Measurements from ENCODE around the gene ARHGAP15.

ARHGAP15 gene

DNA sequence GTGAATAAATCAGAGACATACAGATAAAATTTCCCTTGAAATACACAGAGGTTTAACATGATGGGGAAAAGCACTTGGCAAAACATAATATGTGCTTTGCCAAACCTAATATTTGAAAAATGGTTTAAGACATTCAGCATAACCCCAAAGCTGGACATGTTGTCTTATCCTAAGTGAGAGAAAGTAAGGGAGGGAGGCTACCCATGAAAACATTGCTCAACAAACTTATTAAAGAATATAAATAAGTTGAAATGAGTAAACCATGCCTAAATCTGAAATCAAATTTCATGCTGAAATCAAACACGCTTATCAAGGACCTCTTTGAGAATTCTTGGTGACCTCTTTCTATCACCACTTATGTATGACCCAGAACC lies 81.2 kb downstream of the ARHGAP15 start:
- H3K4me3 ChIP-seq, result no peak overlapping the region
- no peaks in the 10 kb centered on the region for H3K9me3 ChIP-seq (ENCODE audit: low read depth, low read length)
- TF ChIP-seq POLR2AphosphoS5 (IDR thresholded peaks at IDR 0.05; ENCODE audit: borderline replicate concordance, low read depth, low read length) (no peak), FOXP2 (optimal IDR thresholded peaks at IDR 0.05; ENCODE audit: control extremely low read depth, extremely low read length, insufficient read depth) (no peak), EZH2 (IDR thresholded peaks at IDR 0.05) (no peak)
- no peak for DNase-seq (ENCODE audit: low read depth, low spot score)
- no peak overlapping the region for H3K9ac ChIP-seq (ENCODE audit: insufficient read length)
- peaks cover 5% of the 10 kb centered on the region; the same call in 1 of the 2 replicates for H3K36me3 ChIP-seq (ENCODE audit: insufficient read depth, low read length)
- no peak overlapping the region for H3K27ac ChIP-seq

GRCh38 chr2:143217512-143218115 lies 88.4 kb downstream of the ARHGAP15 start:
- no peak overlapping the region for H3K4me3 ChIP-seq
- no peak for TF ChIP-seq EZH2 (IDR thresholded peaks at IDR 0.05)
- TF ChIP-seq FOXP2 (optimal IDR thresholded peaks at IDR 0.05; ENCODE audit: control extremely low read depth, extremely low read length, insufficient read depth), result no peak
- H3K9ac ChIP-seq (ENCODE audit: insufficient read length), result no peak overlapping the region
- H3K27ac ChIP-seq, result no peak overlapping the region
- DNase-seq (ENCODE audit: low read depth, low spot score), result no peak
- no peaks in the 10 kb centered on the region for H3K9me3 ChIP-seq (ENCODE audit: low read depth, low read length)
- H3K36me3 ChIP-seq (ENCODE audit: insufficient read depth, low read length), result no peaks in the 10 kb centered on the region

- Histone ChIP-seq H3K27ac (no peak overlapping the region), H3K4me3 (no peak overlapping the region), H3K36me3 (ENCODE audit: insufficient read depth, low read length) (no peaks in the 10 kb centered on the region), H3K9me3 (ENCODE audit: low read depth, low read length) (no peaks in the 10 kb centered on the region), H3K9ac (ENCODE audit: insufficient read length) (no peak overlapping the region)
- no peak for DNase-seq (ENCODE audit: low read depth, low spot score)
- TF ChIP-seq EZH2 (IDR thresholded peaks at IDR 0.05) (no peak), POLR2AphosphoS5 (IDR thresholded peaks at IDR 0.05; ENCODE audit: borderline replicate concordance, low read depth, low read length) (no peak), FOXP2 (optimal IDR thresholded peaks at IDR 0.05; ENCODE audit: control extremely low read depth, extremely low read length, insufficient read depth) (no peak)
Measured at GRCh38 chr2:143218621-143219020, 89.4 kb downstream of the ARHGAP15 start.

GRCh38 chr2:143219266-143219665 lies 90.0 kb downstream of the ARHGAP15 start:
- no peaks in the 10 kb centered on the region for H3K36me3 ChIP-seq (ENCODE audit: insufficient read depth, low read length)
- H3K9me3 ChIP-seq (ENCODE audit: low read depth, low read length), result no peaks in the 10 kb centered on the region
- H3K27ac ChIP-seq, result no peak overlapping the region
- TF ChIP-seq FOXP2 (optimal IDR thresholded peaks at IDR 0.05; ENCODE audit: control extremely low read depth, extremely low read length, insufficient read depth), result no peak
- TF ChIP-seq EZH2 (IDR thresholded peaks at IDR 0.05), result no peak
- TF ChIP-seq POLR2AphosphoS5 (IDR thresholded peaks at IDR 0.05; ENCODE audit: borderline replicate concordance, low read depth, low read length), result no peak
- H3K9ac ChIP-seq (ENCODE audit: insufficient read length), result no peak overlapping the region
- no peak for DNase-seq (ENCODE audit: low read depth, low spot score)
- no peak overlapping the region for H3K4me3 ChIP-seq

DNA sequence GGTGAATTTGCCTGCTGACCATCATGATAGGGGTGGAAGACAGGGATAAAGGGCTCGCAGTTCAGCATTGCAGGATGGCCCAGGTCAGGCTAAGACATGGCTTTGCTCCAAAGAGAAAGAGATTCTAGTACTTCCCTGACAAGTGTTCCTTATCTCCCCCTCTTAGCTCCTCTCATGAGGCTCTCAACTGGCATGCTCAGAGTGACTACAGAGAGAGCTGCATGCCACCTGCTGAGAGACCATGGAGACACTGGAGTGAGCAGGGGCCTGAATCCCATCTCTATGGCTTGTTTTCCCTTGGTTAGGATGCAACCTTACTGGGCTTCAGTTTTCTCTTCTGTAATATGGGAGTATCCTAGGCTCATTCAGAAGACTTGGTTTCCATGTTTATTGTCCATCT lies 94.3 kb downstream of the ARHGAP15 start:
- Histone ChIP-seq H3K36me3 (ENCODE audit: insufficient read depth, low read length) (no peaks in the 10 kb centered on the region), H3K27ac (no peak overlapping the region), H3K9me3 (ENCODE audit: low read depth, low read length) (no peaks in the 10 kb centered on the region), H3K9ac (ENCODE audit: insufficient read length) (no peak overlapping the region), H3K4me3 (no peak overlapping the region)
- no peak for DNase-seq (ENCODE audit: low read depth, low spot score)
- TF ChIP-seq POLR2AphosphoS5 (IDR thresholded peaks at IDR 0.05; ENCODE audit: borderline replicate concordance, low read depth, low read length) (no peak), EZH2 (IDR thresholded peaks at IDR 0.05) (no peak), FOXP2 (optimal IDR thresholded peaks at IDR 0.05; ENCODE audit: control extremely low read depth, extremely low read length, insufficient read depth) (no peak)

GRCh38 chr2:143225931-143226330 lies 96.7 kb downstream of the ARHGAP15 start:
- H3K9ac ChIP-seq (ENCODE audit: insufficient read length), result no peak overlapping the region
- H3K36me3 ChIP-seq (ENCODE audit: insufficient read depth, low read length), result no peaks in the 10 kb centered on the region
- DNase-seq (ENCODE audit: low read depth, low spot score), result no peak
- no peak overlapping the region for H3K4me3 ChIP-seq
- H3K27ac ChIP-seq, result no peak overlapping the region
- TF ChIP-seq EZH2 (IDR thresholded peaks at IDR 0.05) (no peak), POLR2AphosphoS5 (IDR thresholded peaks at IDR 0.05; ENCODE audit: borderline replicate concordance, low read depth, low read length) (no peak), FOXP2 (optimal IDR thresholded peaks at IDR 0.05; ENCODE audit: control extremely low read depth, extremely low read length, insufficient read depth) (no peak)
- H3K9me3 ChIP-seq (ENCODE audit: low read depth, low read length), result no peaks in the 10 kb centered on the region

- no peaks in the 10 kb centered on the region for H3K9me3 ChIP-seq (ENCODE audit: low read depth, low read length)
- no peak for TF ChIP-seq EZH2 (IDR thresholded peaks at IDR 0.05)
- no peak for TF ChIP-seq POLR2AphosphoS5 (IDR thresholded peaks at IDR 0.05; ENCODE audit: borderline replicate concordance, low read depth, low read length)
- TF ChIP-seq FOXP2 (optimal IDR thresholded peaks at IDR 0.05; ENCODE audit: control extremely low read depth, extremely low read length, insufficient read depth), result no peak
- no peak for DNase-seq (ENCODE audit: low read depth, low spot score)
- no peak overlapping the region for H3K4me3 ChIP-seq
- no peaks in the 10 kb centered on the region for H3K36me3 ChIP-seq (ENCODE audit: insufficient read depth, low read length)
- no peak overlapping the region for H3K9ac ChIP-seq (ENCODE audit: insufficient read length)
- no peak overlapping the region for H3K27ac ChIP-seq
Measured at GRCh38 chr2:143226714-143227541, 97.7 kb downstream of the ARHGAP15 start.

DNA sequence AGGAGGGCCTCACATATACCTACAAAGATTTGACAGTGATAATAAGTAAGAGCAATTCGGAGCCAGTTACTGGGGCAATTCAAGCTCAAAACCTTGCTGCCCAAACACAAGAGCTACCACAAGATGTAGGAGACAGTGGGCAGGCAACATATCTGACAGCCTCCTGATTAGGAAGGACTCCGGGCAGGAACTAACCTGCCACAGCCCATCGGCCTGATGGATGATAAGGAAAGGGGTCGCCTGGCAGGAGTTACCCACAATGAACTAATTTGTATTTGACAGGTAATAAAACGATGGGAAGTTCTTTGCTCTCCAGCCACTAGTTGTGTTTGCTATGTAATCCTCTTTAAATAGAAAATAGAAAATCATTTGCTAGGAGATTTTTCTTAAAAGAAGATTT lies 100.2 kb downstream of the ARHGAP15 start:
- DNase-seq (ENCODE audit: low read depth, low spot score), result no peak
- Histone ChIP-seq H3K36me3 (ENCODE audit: insufficient read depth, low read length) (0 out of 2 replicates have a peak, but pooled peaks cover 3% of the 10 kb centered on the region), H3K27ac (peak overlapping the region; percentile 76; the same call in 1 of the 2 replicates), H3K9ac (ENCODE audit: insufficient read length) (no peak overlapping the region), H3K9me3 (ENCODE audit: low read depth, low read length) (peaks cover 2% of the 10 kb centered on the region), H3K4me3 (no peak overlapping the region)
- TF ChIP-seq POLR2AphosphoS5 (IDR thresholded peaks at IDR 0.05; ENCODE audit: borderline replicate concordance, low read depth, low read length) (no peak), EZH2 (IDR thresholded peaks at IDR 0.05) (no peak), FOXP2 (optimal IDR thresholded peaks at IDR 0.05; ENCODE audit: control extremely low read depth, extremely low read length, insufficient read depth) (no peak)
